Measurements from ENCODE around the gene ARHGAP15.
A peak's percentile ranks its signal among the peaks of the same experiment; 100 is the strongest.

The ARHGAP15 gene

DNA sequence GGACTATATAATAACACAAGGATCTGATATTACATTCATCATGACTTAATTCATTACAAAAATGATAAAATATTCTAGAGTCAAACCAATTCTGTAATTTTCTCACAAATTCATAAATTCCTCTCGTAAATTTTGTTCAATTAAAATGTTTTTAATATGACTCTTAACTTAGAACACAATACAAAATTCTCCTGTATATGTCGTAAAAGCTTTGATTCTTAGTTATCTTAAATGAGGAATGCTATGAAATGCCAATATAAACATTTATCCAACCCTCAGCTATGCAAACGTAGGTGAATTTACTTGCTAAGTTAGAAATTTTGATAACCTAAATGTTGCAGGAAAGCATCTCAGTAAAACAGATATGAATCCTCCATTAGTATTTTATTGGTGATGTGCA, 28.9 kb downstream of the ARHGAP15 start:
- H3K27me3 ChIP-seq (ENCODE audit: insufficient read depth, poor library complexity, severe bottlenecking) = no peaks in the 10 kb centered on the region
- no peak overlapping the region for H3K27ac ChIP-seq (replicated peaks)
- no peak for TF ChIP-seq GABPA (IDR thresholded peaks at IDR 0.05; ENCODE audit: low read depth)
- TF ChIP-seq CTCF (IDR thresholded peaks at IDR 0.05; ENCODE audit: insufficient read depth, low read length) = no peak
- TF ChIP-seq REST (IDR thresholded peaks at IDR 0.05; ENCODE audit: insufficient replicate concordance, low read depth) = no peak
- no peak for TF ChIP-seq SPI1 (IDR thresholded peaks at IDR 0.05; ENCODE audit: borderline replicate concordance, low read depth)
- no peak for TF ChIP-seq POLR2AphosphoS5 (IDR thresholded peaks at IDR 0.05; ENCODE audit: low read depth)
- DNase-seq (ENCODE audit: low read depth in 1 of 2, low spot score in 1 of 2) = no peak
- H3K4me3 ChIP-seq (replicated peaks; ENCODE audit: insufficient read depth, low read length) = no peak overlapping the region

DNA sequence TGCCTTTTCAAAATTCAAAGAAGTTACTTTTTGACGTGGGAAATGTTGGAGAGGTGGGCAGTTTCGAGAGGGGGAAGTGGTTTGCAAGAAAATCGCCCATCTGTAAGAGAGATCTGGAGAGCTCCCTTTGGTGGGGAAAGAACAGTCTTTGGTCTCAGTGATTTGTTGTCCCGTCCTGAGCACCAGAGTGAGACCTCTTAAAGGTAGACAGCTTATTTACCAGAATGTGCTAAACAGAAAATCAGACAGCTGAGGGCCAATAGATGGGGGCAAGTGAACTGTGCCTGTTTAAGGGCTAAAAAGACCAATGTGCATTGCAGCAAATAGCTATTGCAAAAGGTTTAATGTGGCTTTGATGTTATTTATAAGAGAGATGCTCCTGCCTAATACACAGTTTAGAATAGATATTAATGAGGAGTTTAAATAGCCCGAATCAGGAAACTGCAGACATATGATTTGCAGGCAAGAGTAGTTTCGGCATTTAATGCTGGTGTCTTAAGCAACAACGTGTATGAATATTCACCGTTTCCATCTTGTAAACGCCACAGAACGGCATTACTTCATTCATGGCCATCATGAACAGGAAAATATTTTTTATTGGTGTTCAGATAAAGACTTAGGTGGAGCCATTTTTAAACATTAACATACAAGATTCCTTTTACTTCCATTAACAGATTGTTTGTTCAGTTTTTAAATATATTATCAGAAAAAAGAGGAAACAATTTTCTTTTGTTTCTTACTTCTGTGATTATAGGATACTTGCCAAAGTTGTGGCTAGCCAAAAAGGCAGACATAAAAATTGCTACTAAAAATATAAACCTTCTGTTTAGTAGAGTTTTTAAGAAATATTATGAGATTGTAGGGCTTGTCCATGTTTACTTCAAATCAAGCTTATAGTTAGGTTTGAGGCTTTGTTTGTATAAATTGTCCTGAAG, 29.6 kb downstream of the ARHGAP15 start:
- no peak for DNase-seq (ENCODE audit: low read depth in 1 of 2, low spot score in 1 of 2)
- TF ChIP-seq GABPA (IDR thresholded peaks at IDR 0.05; ENCODE audit: low read depth) (no peak), SPI1 (IDR thresholded peaks at IDR 0.05; ENCODE audit: borderline replicate concordance, low read depth) (peak; percentile 23; the same call in 1 of the 2 replicates), REST (IDR thresholded peaks at IDR 0.05; ENCODE audit: insufficient replicate concordance, low read depth) (no peak), CTCF (IDR thresholded peaks at IDR 0.05; ENCODE audit: insufficient read depth, low read length) (no peak), POLR2AphosphoS5 (IDR thresholded peaks at IDR 0.05; ENCODE audit: low read depth) (no peak)
- H3K4me3 ChIP-seq (replicated peaks; ENCODE audit: insufficient read depth, low read length) = no peak overlapping the region
- H3K27me3 ChIP-seq (ENCODE audit: insufficient read depth, poor library complexity, severe bottlenecking) = no peaks in the 10 kb centered on the region
- no peak overlapping the region for H3K27ac ChIP-seq (replicated peaks)

GRCh38 chr2:143159486-143159840, 30.2 kb downstream of the ARHGAP15 start:
- DNase-seq (ENCODE audit: low read depth in 1 of 2, low spot score in 1 of 2) = no peak
- Histone ChIP-seq H3K27me3 (ENCODE audit: insufficient read depth, poor library complexity, severe bottlenecking) (no peaks in the 10 kb centered on the region), H3K4me3 (replicated peaks; ENCODE audit: insufficient read depth, low read length) (no peak overlapping the region), H3K27ac (replicated peaks) (no peak overlapping the region)
- no peak for TF ChIP-seq GABPA (IDR thresholded peaks at IDR 0.05; ENCODE audit: low read depth)
- TF ChIP-seq POLR2AphosphoS5 (IDR thresholded peaks at IDR 0.05; ENCODE audit: low read depth) = no peak
- no peak for TF ChIP-seq REST (IDR thresholded peaks at IDR 0.05; ENCODE audit: insufficient replicate concordance, low read depth)
- no peak for TF ChIP-seq CTCF (IDR thresholded peaks at IDR 0.05; ENCODE audit: insufficient read depth, low read length)
- TF ChIP-seq SPI1 (IDR thresholded peaks at IDR 0.05; ENCODE audit: borderline replicate concordance, low read depth) = no peak

All from HL-60 (cell line).